ACC112 (cell line): ENCODE results near the gene GNB3.

Experiments
- H2AFZ ChIP-seq: fragments of 200-600 bp; sonication (generic); one replicate; pipeline ENCODE4 v1.6.0; 2017; ENCODE audit warnings: antibody characterized with exemption, low read length; ENCODE audit not compliant: unreplicated experiment
- H3K27ac ChIP-seq: fragments of 200-600 bp; sonication (generic); 2 replicates; pipeline ENCODE4 v1.5.1; 2014; ENCODE audit warnings: low read depth, mild to moderate bottlenecking, antibody characterized with exemption, low read length, moderate library complexity
- H3K27me3 ChIP-seq: fragments of 200-600 bp; sonication (generic); 2 replicates; pipeline ENCODE4 v1.6.1; 2014; ENCODE audit warnings: mild to moderate bottlenecking, antibody characterized with exemption, low read length, moderate library complexity, mixed read lengths; ENCODE audit not compliant: insufficient read depth
- H3K36me3 ChIP-seq: fragments of 200-600 bp; sonication (generic); 2 replicates; pipeline ENCODE4 v1.6.1; 2016; ENCODE audit warnings: mild to moderate bottlenecking, antibody characterized with exemption, low read length, moderate library complexity, mixed read lengths; ENCODE audit not compliant: insufficient read depth
- H3K4me1 ChIP-seq: fragments of 200-600 bp; sonication (generic); one replicate; pipeline ENCODE4 v1.6.1; 2016; ENCODE audit warnings: low read length, mixed read lengths; ENCODE audit not compliant: insufficient read depth, unreplicated experiment, control insufficient read depth
- H3K4me3 ChIP-seq: fragments of 200-600 bp; sonication (generic); 2 replicates; pipeline ENCODE4 v1.5.1; 2014; ENCODE audit warnings: mild to moderate bottlenecking, low read depth, low read length
- H3K79me2 ChIP-seq: fragments of 200-600 bp; sonication (generic); one replicate; pipeline ENCODE4 v1.6.0; 2016; ENCODE audit warnings: low read length; ENCODE audit not compliant: control insufficient read depth, unreplicated experiment, insufficient read depth

Gene GNB3

GRCh38 chr12:6850796-6851152 is 10.0 kb downstream of the GNB3 start:
- H3K27me3 ChIP-seq, result no peaks in the 10 kb centered on the region
- H3K4me3 ChIP-seq, result peak overlapping the region; percentile 86
- H3K4me1 ChIP-seq, result peaks cover 22% of the 10 kb centered on the region
- H2AFZ ChIP-seq, result no peak overlapping the region
- peak overlapping the region; percentile 64 for H3K27ac ChIP-seq
- H3K79me2 ChIP-seq, result peaks cover 43% of the 10 kb centered on the region
- H3K36me3 ChIP-seq, result 0 out of 2 replicates have a peak, but pooled peaks cover 6% of the 10 kb centered on the region

- Histone ChIP-seq H3K4me3 (peak within 1 kb of the TSS; percentile 86), H3K27ac (peak within 1 kb of the TSS; percentile 64), H3K79me2 (peaks cover 44% of the 10 kb centered on the region), H2AFZ (peak within 1 kb of the TSS; percentile 58), H3K27me3 (no peaks in the 10 kb centered on the region), H3K36me3 (0 out of 2 replicates have a peak, but pooled peaks cover 3% of the 10 kb centered on the region), H3K4me1 (peaks cover 22% of the 10 kb centered on the region)
Measured at GRCh38 chr12:6851153-6851920, 10.6 kb downstream of the GNB3 start, which contains the start of gene CDCA3. Gene CDCA3, minus strand, starts transcription at chr12:6851286. Its CDS starts 334 bp downstream, at chr12:6850952.

DNA sequence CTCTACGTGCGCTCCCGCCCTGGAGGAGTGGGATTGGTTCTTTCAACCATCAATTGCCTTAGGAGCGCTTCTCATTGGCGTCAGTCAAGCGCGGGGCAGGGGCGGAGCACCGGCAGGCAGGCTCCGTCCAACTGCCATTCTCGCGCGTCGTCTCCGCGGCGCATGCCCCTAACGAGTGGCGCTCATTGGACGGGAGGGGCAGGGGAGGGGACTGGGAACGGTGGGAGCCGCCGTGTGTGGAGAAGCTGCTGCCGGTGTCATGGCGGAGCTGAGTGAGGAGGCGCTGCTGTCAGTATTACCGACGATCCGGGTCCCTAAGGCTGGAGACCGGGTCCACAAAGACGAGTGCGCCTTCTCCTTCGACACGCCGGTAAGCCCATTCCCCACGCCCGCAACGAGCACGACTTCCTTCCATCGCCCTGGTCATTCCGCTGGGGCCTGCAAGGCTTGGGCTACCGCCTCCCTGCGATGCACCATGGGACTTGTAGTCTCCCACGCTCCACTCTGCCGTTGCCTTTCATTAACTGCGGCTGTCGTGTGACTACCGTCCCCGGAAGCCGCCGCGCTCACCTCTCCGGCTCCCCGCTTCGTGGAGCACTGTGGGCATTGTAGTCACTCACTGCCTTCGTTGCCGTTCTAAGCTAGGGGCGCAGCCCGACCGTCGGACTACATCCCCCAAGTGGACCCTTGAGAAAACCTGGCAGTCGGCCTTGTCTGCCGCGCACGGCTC is 11.4 kb downstream of the GNB3 start, which contains the start of gene USP5:
Gene USP5 (plus strand): TSS at position 230 of the 730 bp plus-strand sequence. CDS start 30 bp downstream, at position 260.
- H3K4me1 ChIP-seq, result peaks cover 22% of the 10 kb centered on the region
- H3K27ac ChIP-seq, result peak within 1 kb of the TSS; percentile 83
- H2AFZ ChIP-seq, result peak within 1 kb of the TSS; percentile 58
- 0 out of 2 replicates have a peak, but pooled peaks cover 3% of the 10 kb centered on the region for H3K36me3 ChIP-seq
- peak within 1 kb of the TSS; percentile 86 for H3K4me3 ChIP-seq
- peaks cover 44% of the 10 kb centered on the region for H3K79me2 ChIP-seq
- no peaks in the 10 kb centered on the region for H3K27me3 ChIP-seq

DNA sequence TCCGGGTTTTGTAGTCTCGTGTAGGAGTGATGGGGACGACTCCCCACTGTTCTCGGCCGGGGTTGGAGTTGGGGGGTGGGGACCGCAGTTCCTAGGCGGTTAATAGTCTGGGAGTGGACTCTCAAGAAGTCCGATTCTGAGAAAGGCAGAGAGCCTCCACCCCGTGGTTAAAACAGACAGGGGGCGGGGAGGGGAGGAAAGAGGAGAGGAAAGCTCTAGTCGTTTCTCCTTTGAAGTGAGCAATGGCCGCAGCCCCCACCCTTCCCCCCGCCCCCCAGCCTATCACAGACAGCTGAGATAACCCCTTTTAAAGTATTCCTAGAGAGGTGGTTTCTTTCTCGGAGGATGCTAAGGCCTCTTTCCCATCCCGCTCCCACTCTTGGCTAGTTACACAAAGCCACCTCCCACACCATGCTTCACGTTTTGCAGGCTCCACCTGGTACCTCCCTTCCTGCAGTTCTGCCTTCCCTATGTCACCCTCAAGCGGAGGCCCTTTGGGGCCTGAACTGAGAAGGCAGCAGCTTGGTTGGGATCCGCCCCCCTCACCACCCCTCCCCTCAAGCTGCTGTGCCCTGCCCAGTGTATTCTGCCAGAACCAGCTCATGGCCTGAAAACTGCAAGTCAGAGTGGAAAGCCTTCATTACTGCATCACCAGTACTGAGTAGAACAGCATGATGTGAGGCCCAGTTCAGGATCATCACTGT is 12.1 kb downstream of the GNB3 start:
- peaks cover 10% of the 10 kb centered on the region for H3K36me3 ChIP-seq
- peak overlapping the region; percentile 32 for H2AFZ ChIP-seq
- H3K4me3 ChIP-seq, result peak overlapping the region; percentile 86
- no peaks in the 10 kb centered on the region for H3K27me3 ChIP-seq
- H3K27ac ChIP-seq, result peak overlapping the region; percentile 83
- peaks cover 22% of the 10 kb centered on the region for H3K4me1 ChIP-seq
- peaks cover 44% of the 10 kb centered on the region for H3K79me2 ChIP-seq

GRCh38 chr12:6853626-6854025 is 12.9 kb downstream of the GNB3 start:
- Histone ChIP-seq H3K4me3 (peak overlapping the region; percentile 86), H2AFZ (no peak overlapping the region), H3K27ac (peak overlapping the region; percentile 83), H3K36me3 (peaks cover 17% of the 10 kb centered on the region), H3K27me3 (no peaks in the 10 kb centered on the region), H3K4me1 (peaks cover 22% of the 10 kb centered on the region), H3K79me2 (peaks cover 44% of the 10 kb centered on the region)

DNA sequence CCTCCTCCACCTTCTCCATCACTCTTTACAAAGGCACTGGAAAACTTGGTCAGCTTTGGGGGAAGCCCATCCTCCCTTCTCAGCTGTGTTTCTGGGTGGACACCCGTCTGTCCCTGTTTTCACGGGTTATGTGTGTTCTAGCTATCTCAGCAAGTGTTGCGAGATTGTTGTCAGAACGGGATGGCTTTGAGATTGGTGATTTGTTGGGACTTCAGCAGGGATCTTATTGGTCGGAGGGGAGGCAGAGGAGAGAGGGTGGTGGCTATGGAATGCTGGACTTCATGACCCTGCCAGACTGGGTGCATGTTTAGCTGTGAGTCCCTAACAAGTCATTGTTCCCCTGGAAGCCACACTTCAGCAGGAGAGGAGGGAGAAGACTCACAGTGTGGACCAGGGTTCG is 13.3 kb downstream of the GNB3 start:
- H3K4me1 ChIP-seq, result peaks cover 22% of the 10 kb centered on the region
- H3K79me2 ChIP-seq, result peaks cover 42% of the 10 kb centered on the region
- no peak overlapping the region for H2AFZ ChIP-seq
- peak overlapping the region; percentile 86 for H3K4me3 ChIP-seq
- H3K27ac ChIP-seq, result peak overlapping the region; percentile 83
- H3K36me3 ChIP-seq, result peaks cover 19% of the 10 kb centered on the region
- H3K27me3 ChIP-seq, result no peaks in the 10 kb centered on the region

DNA sequence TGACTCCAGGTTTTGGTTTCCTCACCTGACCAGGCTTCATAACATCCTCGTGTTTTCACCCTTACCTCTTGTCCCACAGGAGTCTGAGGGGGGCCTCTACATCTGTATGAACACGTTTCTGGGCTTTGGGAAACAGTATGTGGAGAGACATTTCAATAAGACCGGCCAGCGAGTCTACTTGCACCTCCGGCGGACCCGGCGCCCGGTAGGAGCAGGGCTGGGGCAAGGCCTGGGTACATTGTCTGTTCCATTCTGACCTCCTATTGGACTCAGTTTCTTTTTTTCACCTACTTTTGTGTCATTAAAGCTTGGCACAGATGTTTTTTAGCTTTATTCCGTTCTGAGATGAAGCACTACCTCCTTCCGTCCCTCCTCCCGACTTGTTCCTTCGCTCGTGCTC is 14.6 kb downstream of the GNB3 start:
- H3K4me1 ChIP-seq, result peaks cover 12% of the 10 kb centered on the region
- no peak overlapping the region for H3K27ac ChIP-seq
- no peak overlapping the region for H2AFZ ChIP-seq
- no peak overlapping the region for H3K4me3 ChIP-seq
- H3K79me2 ChIP-seq, result peaks cover 30% of the 10 kb centered on the region
- peaks cover 19% of the 10 kb centered on the region for H3K36me3 ChIP-seq
- no peaks in the 10 kb centered on the region for H3K27me3 ChIP-seq

DNA sequence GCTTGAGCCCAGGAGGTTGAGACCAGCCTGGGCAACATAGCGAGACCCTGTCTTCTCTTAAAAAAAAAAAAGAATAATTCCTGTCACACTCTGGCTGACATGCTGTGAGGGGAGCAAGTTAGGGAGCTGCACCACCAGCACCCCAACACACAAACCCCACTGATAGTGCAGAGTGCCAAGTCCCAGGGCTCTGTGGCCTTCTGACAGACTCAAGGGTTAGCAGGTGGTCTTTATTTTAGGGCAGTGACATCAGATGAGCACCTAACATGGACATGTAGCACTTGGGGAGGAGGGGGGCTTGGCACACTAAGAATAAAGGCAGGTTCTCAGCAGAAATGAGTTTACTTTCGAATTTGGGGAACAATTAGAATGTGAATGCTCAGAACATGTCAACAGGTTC is 18.1 kb downstream of the GNB3 start:
- H2AFZ ChIP-seq, result no peak overlapping the region
- no peaks in the 10 kb centered on the region for H3K27me3 ChIP-seq
- H3K79me2 ChIP-seq, result peaks cover 19% of the 10 kb centered on the region
- no peak overlapping the region for H3K4me3 ChIP-seq
- peaks cover 32% of the 10 kb centered on the region for H3K36me3 ChIP-seq
- no peak overlapping the region for H3K27ac ChIP-seq
- peaks cover 5% of the 10 kb centered on the region for H3K4me1 ChIP-seq

DNA sequence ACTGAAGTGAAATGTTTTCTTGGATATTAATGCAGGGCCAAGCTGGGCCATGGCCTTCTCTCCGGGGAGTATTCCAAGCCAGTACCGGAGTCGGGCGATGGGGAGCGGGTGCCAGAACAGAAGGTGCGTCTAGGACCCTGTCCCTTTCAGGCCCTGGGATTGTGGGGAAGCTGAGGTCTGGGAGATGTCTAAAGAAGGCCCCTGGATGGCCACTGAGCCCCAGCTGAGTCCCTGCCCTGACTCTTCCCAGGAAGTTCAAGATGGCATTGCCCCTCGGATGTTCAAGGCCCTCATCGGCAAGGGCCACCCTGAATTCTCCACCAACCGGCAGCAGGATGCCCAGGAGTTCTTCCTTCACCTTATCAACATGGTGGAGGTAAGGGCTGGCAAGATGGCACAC is 19.4 kb downstream of the GNB3 start:
- H3K27me3 ChIP-seq, result no peaks in the 10 kb centered on the region
- H3K4me3 ChIP-seq, result no peak overlapping the region
- H2AFZ ChIP-seq, result no peak overlapping the region
- H3K36me3 ChIP-seq, result peaks cover 32% of the 10 kb centered on the region
- no peaks in the 10 kb centered on the region for H3K4me1 ChIP-seq
- peaks cover 7% of the 10 kb centered on the region for H3K79me2 ChIP-seq
- H3K27ac ChIP-seq, result no peak overlapping the region

DNA sequence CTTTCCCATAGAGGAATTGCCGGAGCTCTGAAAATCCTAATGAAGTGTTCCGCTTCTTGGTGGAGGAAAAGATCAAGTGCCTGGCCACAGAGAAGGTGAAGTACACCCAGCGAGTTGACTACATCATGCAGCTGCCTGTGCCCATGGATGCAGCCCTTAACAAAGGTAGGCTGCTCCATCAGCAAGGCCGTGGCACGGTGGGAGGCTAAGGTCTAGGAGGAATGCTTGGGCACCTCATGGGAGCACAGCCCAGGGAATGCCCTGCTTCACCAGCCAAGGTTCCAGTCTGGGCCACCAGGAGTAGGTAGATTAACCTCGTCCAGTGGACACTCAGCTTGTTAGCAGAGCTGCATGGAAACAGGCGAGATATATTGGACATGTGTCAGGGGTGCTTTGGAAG is 20.2 kb downstream of the GNB3 start:
- H3K36me3 ChIP-seq, result peaks cover 29% of the 10 kb centered on the region
- H2AFZ ChIP-seq, result no peak overlapping the region
- no peak overlapping the region for H3K27ac ChIP-seq
- no peaks in the 10 kb centered on the region for H3K27me3 ChIP-seq
- no peak overlapping the region for H3K4me3 ChIP-seq
- no peaks in the 10 kb centered on the region for H3K79me2 ChIP-seq
- H3K4me1 ChIP-seq, result no peaks in the 10 kb centered on the region
